Brain microvascular endothelial cell (primary cell): ENCODE data around the gene SLC49A4.
A peak's percentile ranks its signal among the peaks of the same experiment; 100 is the strongest.

ENCODE experiments used
- DNase-seq: peaks from one replicate; pipeline ENCODE4 v3.0.0-alpha.2; 2020
- H3K27ac ChIP-seq: fragments of 250-450 bp; sonication (Bioruptor Pico); 2 replicates; pipeline ENCODE4 v1.5.1; 2020; ENCODE audit warnings: mild to moderate bottlenecking, moderate library complexity
- H3K27me3 ChIP-seq: fragments of 250-450 bp; sonication (Bioruptor Pico); replicated peaks from 2 replicates; pipeline ENCODE4 v1.5.1; 2020; ENCODE audit warnings: mild to moderate bottlenecking
- H3K36me3 ChIP-seq: fragments of 250-450 bp; sonication (Bioruptor Pico); replicated peaks from 2 replicates; pipeline ENCODE4 v1.5.1; 2020; ENCODE audit warnings: mild to moderate bottlenecking
- H3K4me3 ChIP-seq: 2 replicates; pipeline ENCODE4 v1.5.1; 2011; ENCODE audit warnings: low read depth, mild to moderate bottlenecking, control low read depth, low read length, moderate library complexity
- in situ Hi-C: cut with HindIII; loops from 2 replicates; pipeline ENCODE4 v1.10.0; 2017; ENCODE audit warnings: low sequenced_read_pairs, low pct_ligation_motif_present
- TF ChIP-seq, protein P1 (sequence below): IDR thresholded peaks from 2 replicates; pipeline ENCODE4 v1.5.1; 2011; ENCODE audit warnings: low read depth, mild to moderate bottlenecking, moderate library complexity, low read length, control low read depth, inconsistent platforms; ENCODE audit errors: missing control alignments

The SLC49A4 gene

DNA sequence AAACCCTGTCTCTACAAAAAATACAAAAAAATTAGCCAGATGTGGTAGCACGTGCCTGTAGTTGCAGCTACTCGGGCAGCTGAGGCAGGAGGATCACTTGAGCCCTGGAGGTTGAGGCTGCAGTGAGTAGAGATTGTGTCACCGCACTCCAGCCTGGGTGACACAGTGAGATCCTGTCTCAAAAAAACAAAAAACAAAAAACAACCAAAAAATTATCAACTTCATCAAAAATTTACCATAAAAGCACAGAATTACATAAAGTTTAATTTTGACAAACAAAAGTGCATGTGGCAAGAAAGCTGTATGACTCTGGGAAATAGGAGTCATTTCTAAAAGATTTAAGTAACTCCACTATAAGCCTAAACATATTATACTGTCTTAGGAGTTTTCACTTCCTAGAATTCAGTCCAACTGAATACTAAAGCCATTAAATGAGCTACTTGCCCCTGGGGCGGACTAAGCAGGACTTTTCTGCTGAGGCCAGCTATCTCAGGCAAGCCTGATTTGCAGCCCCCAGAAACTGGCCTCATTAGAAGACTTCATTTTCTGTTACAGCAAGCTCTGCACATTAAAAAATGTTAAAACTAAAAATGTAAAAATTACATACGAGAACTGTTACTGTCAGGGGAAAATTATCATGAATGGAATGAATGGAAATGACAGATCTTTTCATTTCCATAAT, 24.2 kb upstream of the SLC49A4 start:
- H3K27me3 ChIP-seq: no peaks in the 10 kb centered on the region

DNA sequence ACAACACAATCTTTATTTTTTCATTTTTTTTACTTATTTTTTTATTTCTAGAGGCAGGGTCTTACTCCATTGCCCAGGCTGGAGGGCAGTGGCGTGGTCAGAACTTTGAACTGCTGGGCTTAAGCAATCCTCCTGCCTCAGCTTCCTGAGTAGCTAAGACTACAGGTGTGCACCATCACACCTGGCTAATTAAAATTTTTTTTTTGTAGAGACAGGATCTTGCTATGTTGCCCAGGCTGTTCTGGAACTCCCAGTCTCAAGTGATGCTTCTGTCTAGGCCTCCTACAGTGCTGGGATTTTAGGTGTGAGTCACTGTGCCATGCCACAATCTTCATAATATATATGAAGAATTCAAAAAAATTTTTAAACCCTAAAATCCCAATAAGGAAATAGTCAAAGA, 22.0 kb upstream of the SLC49A4 start:
- Histone ChIP-seq H3K27ac (no peak overlapping the region), H3K36me3 (no peaks in the 10 kb centered on the region), H3K4me3 (no peak overlapping the region), H3K27me3 (no peaks in the 10 kb centered on the region)
- in situ Hi-C loops: no loop called here
- TF ChIP-seq, protein P1, sequence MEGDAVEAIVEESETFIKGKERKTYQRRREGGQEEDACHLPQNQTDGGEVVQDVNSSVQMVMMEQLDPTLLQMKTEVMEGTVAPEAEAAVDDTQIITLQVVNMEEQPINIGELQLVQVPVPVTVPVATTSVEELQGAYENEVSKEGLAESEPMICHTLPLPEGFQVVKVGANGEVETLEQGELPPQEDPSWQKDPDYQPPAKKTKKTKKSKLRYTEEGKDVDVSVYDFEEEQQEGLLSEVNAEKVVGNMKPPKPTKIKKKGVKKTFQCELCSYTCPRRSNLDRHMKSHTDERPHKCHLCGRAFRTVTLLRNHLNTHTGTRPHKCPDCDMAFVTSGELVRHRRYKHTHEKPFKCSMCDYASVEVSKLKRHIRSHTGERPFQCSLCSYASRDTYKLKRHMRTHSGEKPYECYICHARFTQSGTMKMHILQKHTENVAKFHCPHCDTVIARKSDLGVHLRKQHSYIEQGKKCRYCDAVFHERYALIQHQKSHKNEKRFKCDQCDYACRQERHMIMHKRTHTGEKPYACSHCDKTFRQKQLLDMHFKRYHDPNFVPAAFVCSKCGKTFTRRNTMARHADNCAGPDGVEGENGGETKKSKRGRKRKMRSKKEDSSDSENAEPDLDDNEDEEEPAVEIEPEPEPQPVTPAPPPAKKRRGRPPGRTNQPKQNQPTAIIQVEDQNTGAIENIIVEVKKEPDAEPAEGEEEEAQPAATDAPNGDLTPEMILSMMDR: no peak
- DNase-seq: no peak

More for the DNA sequence above, 24.2 kb upstream of the SLC49A4 start:
- no peak for DNase-seq
- no peak overlapping the region for H3K4me3 ChIP-seq
- H3K27ac ChIP-seq: no peak overlapping the region
- no peaks in the 10 kb centered on the region for H3K36me3 ChIP-seq
- in situ Hi-C loops: no loop called here
- TF ChIP-seq, protein P1: no peak

DNA sequence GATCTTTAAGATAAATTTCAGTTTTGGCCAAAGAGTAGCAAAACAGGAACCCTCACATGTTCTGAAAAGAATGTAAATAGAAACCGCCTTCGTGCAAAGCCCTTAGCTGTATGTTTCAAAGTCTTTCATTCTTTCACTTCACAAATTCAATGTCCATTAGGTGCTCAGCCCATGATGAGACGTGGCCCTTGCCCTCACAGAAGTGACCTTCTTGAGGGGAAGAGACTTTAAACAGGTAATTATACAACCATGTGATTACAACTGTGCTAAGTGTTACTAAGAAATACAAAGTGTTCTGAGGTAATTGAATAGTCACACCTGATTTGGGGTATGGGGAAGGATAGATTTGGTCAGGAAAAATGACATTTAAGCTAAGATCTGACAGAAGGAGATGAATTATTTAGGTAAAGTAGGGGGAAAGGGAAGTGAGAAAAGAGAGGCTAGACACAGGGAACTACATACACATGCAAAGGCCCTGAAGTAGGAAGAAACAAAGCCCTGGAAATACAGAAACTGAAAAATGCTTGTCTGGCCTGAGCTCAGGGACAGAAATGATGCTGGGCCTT, 20.8 kb upstream of the SLC49A4 start:
- TF ChIP-seq, protein P1: no peak
- Histone ChIP-seq H3K36me3 (no peaks in the 10 kb centered on the region), H3K27ac (no peak overlapping the region), H3K27me3 (no peaks in the 10 kb centered on the region), H3K4me3 (no peak overlapping the region)
- no peak for DNase-seq
- in situ Hi-C loops: no loop called here

DNA sequence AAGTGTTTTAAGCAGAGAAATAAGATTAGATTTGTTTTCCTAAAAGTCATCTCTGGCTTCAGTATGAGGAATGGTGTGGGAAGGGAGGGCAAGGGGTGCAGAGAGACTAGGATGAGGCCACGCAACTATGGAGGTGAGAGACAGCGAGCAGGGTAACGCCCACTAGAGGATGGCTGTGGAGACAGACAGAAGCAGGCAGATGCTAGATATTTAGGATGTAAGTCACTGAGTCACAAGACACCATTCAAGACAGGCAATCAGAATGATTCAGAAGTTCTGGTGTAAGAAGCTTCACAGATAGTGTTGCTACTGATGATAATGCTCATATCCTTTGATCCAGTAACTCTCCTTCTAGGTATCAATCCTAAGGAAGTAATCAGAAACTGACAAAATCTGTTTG, 20.3 kb upstream of the SLC49A4 start:
- peak; percentile 63 for DNase-seq
- in situ Hi-C loops: no loop called here
- no peaks in the 10 kb centered on the region for H3K36me3 ChIP-seq
- H3K4me3 ChIP-seq: no peak overlapping the region
- TF ChIP-seq, protein P1: peak; percentile 34
- no peaks in the 10 kb centered on the region for H3K27me3 ChIP-seq
- H3K27ac ChIP-seq: no peak overlapping the region

DNA sequence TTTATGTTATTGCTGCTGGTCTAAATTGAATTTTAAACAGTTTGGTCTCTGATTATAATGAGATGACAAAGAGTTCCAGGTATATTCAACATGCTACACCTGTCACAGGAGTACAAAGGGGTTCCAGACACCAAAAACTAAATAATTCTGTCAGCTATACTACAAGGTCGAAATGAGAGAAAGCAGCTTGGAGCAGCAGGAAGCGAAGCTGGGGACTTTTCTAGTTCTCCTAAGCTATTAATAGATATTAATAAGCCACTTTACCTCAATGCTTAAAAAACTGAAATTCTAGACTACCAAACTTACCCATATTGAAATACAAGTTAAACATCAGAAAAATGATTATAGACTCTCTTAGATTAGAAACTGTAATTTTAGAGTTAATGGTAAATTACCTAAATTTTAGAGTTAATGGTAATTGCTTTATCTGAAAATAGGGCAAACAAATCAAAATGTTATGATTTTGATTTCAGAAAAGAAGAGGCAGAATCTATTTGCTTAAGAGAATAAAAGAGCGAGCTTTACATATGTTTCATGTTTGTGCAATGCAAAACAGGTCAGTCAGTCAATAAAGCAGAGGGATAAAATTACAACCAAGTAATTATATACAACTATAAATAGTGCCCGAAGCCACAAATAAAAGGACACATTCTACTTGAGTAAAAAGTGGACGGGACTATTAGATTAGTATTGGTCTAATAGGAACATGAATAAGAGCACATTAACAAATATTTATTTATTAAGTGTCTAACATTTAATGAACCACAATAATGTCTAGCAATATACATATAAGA, 18.0 kb upstream of the SLC49A4 start:
- Histone ChIP-seq H3K27ac (no peak overlapping the region), H3K36me3 (no peaks in the 10 kb centered on the region), H3K27me3 (no peaks in the 10 kb centered on the region), H3K4me3 (no peak overlapping the region)
- DNase-seq: no peak
- in situ Hi-C loops: no loop called here
- TF ChIP-seq, protein P1: no peak
